Left renal pelvis (tissue), 4 donors: ENCODE results near the gene ITGB5. TPM values are rescaled to one million over a fixed set of nuclear protein-coding genes. Genes with fewer than 3 reads are reported as not detected.

Source experiments
- DNase-seq, 4 donors: peaks; one replicate each; pipeline ENCODE4 v3.0.0-alpha.2; 2013; ENCODE audit warnings: low read depth in 4 of 4, low spot score in 3 of 4
- polyA plus RNA-seq, 4 donors: library from polyadenylated mRNA; unstranded; fragments of 120-200 nt; gene quantifications; one replicate each; pipeline ENCODE4 v1.2.1, GENCODE V29; 2013; ENCODE audit not compliant: insufficient read length in 4 of 4

Gene ITGB5
- polyA plus RNA-seq, 4 donors, result 63.8 to 101 (median 91.5) TPM

DNA sequence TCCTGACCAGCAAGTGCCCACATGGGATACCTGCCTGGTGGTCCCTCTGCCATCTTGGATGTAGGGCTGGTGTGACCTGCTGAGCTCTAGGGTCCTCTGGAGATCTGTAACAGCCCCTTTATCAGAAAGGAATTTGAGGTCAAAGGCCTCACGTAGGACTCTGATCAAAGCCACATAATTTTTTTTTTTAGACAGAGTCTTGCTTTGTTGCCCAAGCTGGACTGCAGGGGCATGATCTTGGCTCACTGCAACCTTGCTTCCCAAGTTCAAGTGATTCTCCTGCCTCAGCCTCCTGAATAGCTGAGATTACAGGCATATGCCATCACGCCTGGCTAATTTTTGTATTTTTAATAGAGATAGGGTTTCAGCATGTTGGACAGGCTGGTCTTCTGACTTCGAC lies 9.5 kb downstream of the ITGB5 start:
- DNase-seq, result no peak

DNA sequence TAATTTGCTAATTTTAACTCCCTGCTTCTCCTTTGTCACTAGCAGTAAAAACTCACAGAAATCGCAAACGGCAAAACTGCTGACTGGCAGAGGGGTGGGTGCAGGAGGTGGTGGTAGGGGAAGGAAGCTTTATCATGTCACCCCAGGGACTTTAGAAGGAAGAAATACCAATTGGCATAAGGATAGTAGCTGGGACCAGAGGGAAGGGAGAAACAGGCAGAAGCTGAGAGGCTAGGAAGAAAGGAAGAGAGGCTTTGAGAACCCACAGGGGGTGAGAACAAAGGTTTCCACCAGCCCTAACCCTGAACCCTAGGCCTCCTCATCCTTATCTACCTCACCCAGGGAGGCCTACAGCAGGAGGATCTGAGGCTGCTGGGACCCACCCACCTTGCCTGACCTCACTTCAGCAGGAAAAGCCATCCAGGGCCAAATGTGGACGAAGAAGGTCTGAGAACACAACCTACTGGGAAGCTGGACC lies 10.7 kb downstream of the ITGB5 start:
- DNase-seq, result no peak

DNA sequence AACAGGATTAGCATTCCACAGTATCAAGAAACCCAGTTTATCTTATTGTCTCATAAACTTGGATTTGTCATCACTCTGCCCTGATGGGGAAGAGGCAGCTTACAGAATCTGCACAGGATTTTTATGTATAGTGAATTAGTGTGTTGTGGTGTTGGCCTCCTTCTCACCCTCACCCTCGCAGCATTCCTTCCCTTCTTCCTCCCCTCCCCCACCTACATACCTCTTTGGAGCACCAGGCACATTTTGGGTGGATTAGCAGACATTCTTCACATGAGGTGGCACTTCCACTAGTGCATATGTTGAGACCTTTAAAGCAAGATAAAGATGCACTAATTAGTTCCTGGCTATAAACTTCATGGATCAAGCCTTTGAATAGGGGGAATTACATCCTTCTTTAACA lies 13.9 kb downstream of the ITGB5 start:
- no peak for DNase-seq

DNA sequence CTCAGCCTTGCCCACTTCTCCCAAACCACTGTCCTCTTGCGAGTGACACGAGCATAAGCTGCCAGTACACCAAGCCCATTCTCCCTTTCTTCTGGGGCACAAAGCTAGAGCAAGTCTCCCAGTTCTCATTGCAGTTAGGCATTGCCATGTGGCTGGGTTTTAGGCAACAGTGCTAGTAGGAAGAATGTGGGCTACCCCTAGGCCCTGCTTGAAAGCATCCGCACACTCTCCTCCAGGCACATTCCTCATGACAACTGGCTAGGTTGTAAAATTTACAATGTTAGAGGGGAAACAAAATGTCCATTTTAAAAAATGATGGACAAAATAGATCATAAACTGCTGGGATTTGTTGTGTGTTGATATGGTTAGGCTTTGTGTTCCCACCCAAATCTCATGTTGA lies 19.7 kb downstream of the ITGB5 start:
- DNase-seq, result no peak

DNA sequence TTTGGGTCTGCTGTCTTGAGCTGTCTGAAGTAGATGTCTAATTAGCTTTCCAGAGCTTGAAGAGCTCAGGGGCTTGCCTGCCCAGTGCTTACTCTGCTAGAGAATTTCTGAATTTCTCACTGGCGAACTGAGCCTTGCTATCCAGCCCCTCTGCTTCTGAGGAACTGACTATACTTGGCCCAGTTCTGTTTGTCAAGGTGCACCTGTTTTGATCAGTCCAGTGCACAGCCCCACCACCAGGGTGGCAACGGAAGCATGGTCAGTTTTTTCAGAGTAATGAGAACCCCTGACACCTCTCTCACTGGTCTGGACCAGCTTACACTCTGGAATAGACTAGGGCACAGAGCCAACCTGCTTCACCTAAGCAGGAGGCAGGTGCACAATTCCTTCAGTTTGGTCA lies 25.2 kb downstream of the ITGB5 start:
- no peak for DNase-seq

DNA sequence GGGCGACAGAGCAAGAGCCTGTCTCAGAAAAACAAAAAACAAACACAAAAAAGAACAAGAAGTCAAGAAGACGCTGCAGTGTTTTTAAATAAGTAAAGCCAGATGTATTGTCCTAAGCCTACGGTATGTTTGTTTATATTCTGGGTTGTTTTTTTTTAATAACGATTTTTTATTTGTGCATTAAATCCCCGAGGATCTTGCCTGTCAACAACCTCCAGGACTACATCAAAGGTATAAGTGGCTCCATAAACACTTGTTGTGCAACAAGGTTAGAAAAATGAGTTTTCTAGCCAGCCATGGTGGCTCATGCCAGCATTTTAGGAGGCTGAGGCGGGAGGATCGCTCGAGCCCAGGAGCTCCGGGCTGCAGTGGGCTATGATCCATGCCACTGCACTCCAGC lies 26.1 kb downstream of the ITGB5 start:
- DNase-seq, result no peak

DNA sequence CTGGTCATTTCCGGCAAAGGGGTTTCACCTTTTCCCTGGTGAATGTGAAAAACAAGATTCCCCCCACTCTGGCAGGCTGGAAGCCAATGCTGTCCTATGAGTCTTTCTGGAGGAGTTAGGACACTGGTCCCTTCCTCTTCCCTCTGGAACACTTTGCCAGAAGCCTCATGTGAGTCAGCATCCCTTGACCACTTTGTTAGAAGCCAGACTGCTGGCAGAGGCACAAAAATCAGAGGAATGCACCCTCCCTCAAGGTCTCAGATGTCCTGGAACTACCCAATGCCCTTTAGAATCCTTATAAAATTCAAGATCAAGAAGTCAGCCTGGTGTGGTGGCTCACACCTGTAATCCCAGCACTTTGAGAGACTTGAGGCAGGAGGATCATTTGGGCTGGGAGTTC lies 26.6 kb downstream of the ITGB5 start:
- no peak for DNase-seq

DNA sequence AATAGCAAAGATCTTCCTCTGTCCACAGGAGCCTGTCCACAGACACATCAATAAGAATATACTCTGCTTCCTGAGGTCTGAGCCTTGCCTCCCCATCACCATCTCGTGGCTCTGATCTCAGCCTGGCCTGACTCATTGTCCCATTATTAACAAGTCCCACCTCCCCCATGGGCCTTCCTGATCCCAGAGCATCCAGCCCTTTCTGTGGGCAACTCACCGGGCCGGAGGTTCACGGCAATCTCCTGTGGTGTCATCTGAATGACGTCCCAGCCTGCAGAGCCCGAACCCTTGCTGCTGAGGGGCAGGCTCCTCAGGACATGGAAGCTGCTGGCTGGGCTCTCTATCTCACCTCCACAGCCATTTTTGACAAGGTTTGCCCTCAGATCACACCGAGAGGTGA lies 28.1 kb downstream of the ITGB5 start:
- DNase-seq, result no peak

DNA sequence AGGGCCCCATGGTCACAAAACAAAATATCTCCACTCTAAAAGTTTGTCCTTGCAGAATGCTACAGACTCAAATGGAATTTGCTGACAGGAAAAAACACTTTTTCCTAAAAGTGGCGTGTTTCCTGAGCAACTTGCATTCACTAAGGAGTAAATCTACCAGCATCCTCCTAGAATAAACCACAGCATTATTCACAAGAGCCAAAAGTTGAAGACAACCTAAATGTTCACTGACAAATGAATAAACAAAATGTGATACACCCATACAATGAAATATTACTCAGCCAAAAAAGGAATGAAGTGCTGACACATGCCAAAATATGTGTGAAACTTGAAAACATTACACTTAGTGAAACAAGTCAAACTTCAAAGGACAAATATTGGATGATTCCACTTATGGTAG lies 28.9 kb downstream of the ITGB5 start:
- no peak for DNase-seq

DNA sequence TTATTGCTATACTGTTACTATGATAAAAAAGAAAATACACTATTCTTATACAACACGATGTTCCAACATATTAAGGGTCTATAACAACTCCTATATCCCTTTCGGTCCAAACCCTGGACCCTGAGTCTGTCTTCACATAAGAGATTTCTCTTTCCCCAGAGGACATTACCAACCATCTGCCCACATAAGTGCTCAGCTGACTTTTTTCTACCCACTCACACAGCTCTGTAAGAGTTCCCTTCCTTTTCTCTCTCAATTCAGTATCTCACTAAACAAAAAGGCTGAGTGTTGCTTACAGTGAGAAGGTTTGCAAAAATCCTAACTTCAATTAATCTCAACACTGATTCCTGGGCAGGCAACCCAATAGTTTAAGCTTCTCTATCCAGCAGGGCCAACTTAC lies 30.5 kb downstream of the ITGB5 start:
- DNase-seq, result no peak

DNA sequence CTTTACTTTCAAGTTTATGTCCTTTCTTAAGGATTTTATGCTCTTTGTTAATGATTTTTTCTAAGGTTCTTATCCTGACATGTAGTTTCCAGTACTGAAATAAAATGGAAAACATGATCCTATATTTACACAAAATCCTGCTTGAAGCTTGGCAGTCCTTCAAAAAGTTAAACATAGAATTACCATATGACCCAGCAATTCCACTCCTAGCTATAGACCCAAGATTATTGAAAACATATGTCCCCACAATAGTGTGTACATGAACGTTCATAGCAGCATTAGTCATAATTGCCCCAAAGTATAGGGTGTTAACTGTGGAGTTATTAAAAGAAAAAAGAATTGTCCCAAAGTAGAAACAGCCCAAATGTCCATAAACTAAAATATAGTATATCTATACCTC lies 33.2 kb downstream of the ITGB5 start:
- DNase-seq, result no peak

DNA sequence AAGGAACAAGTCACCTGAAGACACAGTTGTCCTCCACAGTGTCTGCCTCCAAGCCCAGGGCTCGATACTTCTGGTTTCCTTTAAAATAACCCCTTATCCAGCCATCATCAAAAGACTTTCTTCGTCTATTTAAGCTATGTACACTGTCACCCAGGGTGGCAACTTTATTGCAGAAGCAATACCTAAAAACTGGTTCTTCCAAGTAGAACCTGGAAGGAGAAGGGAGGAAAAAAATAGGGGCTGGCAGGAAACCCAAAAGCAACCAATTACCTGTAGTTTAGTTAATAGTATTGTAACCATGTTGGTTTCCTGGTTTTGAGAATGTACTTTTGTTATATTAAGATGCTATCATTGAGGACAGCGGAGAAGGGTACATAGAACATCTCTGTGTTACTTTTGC lies 33.7 kb downstream of the ITGB5 start:
- no peak for DNase-seq

DNA sequence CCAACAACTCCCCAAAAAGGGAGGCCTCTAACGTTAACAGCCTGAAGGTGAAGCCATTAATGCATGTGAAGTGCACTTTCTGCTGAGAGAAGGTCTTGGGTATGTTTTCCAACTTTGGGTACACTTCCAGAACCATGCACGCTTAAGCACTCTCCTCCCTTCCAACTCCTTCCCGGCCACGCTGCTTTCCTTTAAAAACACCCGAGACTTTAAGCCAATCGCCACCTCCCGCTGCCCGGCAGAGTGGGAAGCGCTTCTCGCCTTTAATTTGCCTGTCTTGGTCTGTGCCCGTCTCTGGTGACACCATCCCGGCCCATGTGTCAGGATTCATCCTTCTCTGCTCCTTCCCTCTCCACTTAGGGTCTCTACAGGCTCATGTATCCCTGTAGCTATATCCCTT lies 35.3 kb downstream of the ITGB5 start:
- DNase-seq, result no peak

DNA sequence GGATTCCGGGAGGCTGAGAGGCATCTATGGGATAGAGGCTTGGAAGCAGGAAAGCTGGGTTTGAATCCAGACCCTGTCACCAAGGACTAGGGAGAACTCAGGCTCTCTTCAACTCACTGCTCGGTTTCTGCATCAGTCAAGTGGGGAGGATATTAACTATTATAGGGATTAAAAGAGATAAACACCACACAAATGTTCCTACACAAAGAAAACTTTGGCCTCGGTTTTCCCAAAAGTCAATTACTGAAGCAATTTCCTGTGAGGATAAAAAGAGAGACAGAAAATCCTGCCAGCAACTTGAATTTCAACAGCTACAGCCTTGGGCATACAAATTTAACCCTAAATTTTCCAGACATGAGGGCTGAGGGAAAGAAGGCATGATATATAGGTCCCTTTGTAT lies 36.0 kb downstream of the ITGB5 start:
- no peak for DNase-seq

DNA sequence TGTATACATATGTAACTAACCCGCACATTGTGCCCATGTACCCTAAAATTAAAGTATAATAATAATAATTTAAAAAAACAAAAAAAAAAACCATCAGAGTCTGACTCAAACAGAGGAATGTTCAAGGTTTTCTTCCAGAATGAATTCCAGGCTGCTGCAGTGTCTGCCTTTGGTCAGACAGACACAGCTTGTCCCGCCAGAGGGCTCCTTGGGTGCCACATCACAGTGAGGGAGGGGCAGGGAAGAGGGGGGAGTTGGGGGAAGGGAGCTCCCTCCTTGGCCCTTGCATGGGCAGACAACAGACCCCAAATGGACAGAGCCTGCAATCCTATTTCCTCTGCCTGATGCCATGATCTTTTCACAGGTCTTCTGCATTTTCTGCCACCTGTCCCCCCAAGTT lies 36.5 kb downstream of the ITGB5 start:
- DNase-seq, result no peak

DNA sequence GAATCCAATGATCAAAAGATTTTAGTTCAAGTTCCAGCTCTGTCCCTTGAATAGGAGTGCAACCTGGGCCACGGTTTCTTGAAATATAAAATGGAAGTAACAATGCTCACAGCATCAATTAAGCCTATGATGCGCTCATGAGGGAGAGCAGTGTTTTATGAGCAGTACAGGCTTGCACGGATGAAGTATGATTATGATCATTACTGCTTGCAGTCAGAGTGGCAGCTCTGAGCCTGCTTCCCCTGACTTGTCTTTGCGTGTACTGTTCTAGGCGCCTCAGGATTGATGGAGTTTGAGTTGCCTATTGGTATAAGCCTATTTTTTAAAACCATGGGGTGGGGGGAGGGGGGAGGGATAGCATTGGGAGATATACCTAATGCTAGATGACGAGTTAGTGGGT lies 37.0 kb downstream of the ITGB5 start:
- DNase-seq, result no peak

DNA sequence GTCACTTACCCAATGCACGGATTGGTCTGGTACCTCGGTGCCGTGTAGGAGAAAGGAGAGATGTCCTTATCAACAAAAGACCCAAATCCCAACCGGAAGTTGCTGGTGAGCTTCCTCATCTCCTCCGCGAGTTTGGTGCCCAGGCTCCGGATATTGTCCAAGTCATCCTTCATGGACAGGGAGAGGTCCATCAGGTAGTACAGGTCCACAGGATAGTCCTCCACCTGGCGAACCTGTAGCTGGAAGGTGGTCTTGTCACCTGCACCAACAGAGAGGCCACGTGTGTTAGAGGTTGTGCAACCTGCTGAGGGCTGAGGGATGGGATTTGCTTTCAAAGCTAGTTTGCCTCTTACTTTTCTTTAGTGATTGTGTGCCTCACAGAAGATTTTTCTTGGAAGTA lies 38.9 kb downstream of the ITGB5 start:
- DNase-seq, result no peak

DNA sequence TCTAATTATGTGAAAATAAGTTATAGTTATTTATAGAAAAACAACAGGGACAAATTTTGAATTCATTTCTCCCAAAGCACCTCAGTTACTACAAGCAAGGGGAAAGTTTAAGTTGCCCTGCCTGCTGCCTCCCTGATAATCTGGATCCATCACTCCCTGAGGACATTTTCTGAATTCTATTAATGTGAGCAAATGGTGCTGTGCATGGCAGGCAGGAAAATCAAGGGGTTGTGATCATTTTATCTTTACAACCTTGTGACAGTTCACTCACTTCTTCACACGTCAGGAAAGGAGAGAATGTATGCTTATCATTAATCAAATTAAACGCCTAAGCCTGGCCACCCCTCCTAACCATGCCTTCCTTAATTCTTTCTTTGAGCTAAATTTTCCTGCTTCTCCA lies 39.3 kb downstream of the ITGB5 start:
- DNase-seq, result no peak

DNA sequence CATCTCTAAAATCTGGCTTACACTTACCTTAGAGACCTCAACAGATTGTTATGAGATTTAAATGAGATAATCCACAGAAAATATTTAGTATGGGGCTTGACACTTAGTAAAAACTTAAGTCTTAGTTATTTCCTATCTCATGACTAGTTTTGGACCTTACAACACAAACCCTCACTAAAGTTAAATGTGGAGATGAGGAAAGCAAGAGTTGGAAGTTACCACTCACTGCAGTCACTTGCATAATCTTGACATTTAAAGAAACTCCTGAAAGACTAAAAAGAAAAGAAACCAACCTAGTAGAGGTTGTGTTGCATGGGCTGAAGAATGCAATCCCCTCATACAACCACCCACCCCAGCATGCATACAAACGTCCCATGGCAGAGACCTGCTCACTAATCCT lies 40.1 kb downstream of the ITGB5 start:
- DNase-seq, result no peak

DNA sequence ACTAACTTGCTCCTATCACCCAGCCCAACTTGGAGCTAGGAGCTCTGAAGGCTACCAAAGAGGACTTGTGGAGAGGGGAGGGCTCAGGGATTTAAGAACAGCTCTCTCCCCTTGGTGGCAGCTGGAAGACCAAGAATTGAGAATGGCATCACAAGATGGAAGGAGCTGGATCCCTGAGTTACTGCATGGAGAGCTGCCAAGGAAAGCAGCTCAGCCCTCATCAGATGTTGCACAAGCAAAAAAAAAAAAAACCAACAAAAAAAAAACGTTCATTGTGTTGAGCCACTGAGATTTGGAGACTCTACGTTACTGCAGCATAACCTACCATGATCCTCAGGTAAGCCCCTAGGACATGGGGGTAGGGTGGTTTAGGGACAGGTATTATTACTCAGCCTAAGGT lies 41.0 kb downstream of the ITGB5 start:
- no peak for DNase-seq

DNA sequence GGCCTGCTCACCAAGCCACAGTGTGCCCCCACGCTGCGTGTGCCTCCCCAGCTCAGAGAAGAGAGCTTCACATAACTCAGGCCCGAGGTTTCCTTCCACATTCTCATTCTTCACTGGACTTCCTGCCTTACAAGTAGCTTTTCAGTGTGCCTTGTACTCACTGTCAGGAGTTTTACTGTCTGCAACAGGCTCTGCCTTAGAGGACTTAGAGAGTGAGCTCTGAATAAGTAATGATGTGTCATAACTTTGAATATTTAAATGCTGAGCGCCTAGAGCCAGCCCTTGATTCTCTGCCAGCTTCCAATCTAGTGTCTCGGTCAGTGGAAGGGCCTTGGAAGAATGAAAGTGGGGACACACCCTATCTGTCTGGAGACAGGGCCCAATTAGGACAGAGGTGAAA lies 41.8 kb downstream of the ITGB5 start:
- no peak for DNase-seq

DNA sequence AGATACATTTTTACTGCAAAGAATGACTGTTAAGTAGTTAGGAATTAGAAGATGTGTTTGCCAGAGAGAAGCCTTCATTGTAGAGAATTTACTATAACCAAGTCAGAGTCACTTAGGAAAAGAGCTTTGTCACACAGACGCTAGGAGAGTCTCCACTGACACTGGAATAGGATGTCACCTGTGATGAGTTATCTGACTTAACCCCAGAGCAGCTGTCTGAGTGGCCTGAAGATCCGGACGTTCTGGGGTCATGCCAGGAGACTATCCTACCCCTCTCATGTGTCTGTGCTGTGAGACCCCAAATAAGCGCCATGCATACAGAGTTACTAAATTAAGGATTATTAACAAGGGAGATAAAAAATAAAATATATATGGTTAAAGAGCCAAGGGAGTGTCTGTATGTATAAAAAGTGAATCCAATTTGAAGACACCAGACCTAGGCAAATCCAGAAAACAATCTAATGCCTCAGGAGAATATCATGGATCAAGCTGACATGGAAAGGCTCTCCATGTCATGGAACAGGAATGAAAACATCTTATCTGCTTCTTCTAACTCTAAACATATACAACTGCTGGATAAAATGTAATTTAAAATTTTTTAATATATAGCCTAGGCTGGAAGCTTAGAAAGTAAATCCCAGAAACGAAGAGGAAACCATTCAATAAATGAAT lies 43.5 kb downstream of the ITGB5 start:
- DNase-seq, result no peak

DNA sequence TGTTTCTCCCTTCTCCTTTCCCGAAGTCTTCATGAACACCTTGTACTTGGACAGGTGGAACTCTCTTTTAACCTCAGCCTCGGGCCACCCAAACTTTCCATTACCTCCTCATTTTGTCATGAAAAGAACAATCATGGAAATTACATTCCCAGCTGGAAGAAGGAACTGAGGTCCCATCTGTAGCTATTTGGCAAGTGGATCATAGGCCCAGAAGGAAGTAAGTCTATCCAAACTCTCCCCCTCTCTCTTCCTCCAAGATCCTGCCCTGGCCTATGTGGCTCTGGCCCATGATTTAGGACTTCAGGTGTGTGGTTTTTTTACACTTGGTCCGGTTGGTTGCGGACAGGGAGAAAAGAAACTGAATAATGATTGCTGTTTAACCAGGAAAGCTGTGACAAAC lies 44.1 kb downstream of the ITGB5 start:
- DNase-seq, result no peak
